Progenitor cell of endocrine pancreas (in vitro differentiated cells): ENCODE measurements around the gene CFAP74. TPM values are rescaled to one million over a fixed set of nuclear protein-coding genes. Genes with fewer than 3 reads are reported as not detected.

ENCODE experiments used
- DNase-seq: peaks from one replicate; pipeline ENCODE4 v3.0.0; 2021; ENCODE audit warnings: low spot score; ENCODE audit not compliant: unreplicated experiment
- H3K27ac Mint-ChIP-seq: 2 replicates; pipeline ENCODE4 v1.8.0; 2021; ENCODE audit warnings: mild to moderate bottlenecking, moderate library complexity, mixed read lengths
- H3K27me3 Mint-ChIP-seq: 2 replicates; pipeline ENCODE4 v1.8.0; 2021; ENCODE audit warnings: mixed read lengths
- H3K36me3 Mint-ChIP-seq: 2 replicates; pipeline ENCODE4 v1.8.0; 2022; ENCODE audit warnings: mixed read lengths; ENCODE audit not compliant: insufficient read depth
- H3K4me1 Mint-ChIP-seq: 2 replicates; pipeline ENCODE4 v1.8.0; 2021; ENCODE audit warnings: low read depth, mixed read lengths
- H3K4me3 Mint-ChIP-seq: 2 replicates; pipeline ENCODE4 v1.8.0; 2021; ENCODE audit warnings: low read depth, mild to moderate bottlenecking, moderate library complexity, mixed read lengths
- H3K9me3 Mint-ChIP-seq: 2 replicates; pipeline ENCODE4 v1.8.0; 2021; ENCODE audit warnings: low read depth, mixed read lengths
- total RNA-seq: library from RNA; stranded (reverse); gene quantifications from 2 replicates; pipeline ENCODE4 v1.2.1, GENCODE V29; 2021
- TF ChIP-seq, protein P1 (sequence below): fragments of 200-600 bp; sonication (generic); IDR thresholded peaks from one replicate; pipeline ENCODE4 v1.5.0; 2021; ENCODE audit warnings: antibody characterized with exemption, mild to moderate bottlenecking; ENCODE audit not compliant: unreplicated experiment

CFAP74 gene
- total RNA-seq, 1 donor from 2014 or later, result 0.93 TPM

DNA sequence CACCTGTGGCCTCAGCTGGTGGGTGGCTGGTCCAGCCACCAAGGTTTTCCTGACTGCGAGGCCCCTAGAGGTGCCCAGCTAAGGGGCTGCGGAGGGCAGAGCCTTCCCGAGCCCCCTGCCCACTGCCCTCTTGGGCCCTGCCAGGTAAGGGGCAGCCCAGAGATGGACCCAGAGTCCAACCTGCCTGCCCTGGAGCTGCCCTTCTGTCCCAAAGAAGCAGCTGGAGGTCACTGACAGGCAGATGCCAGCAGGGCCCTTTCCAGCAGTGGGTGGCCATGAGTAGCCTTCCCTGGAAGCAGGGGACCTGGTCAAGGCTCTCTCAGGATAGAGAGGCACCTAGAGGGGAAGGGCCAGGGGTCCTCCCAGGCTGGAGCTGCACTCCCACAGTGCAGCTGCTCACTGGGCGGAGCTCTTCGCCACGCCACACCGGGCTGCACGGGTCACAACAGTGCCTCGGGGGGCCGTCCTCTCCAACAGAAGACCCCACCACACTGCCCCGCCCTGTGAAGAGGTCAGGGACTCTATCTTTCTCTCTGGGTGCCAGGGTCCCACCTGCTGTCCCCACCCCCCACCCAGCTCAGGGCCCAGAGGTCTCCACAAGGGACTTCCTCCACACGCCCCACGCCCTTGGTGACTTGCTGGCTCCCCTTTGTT, 101.8 kb downstream of the CFAP74 start:
- peaks cover 4% of the 10 kb centered on the region for H3K4me1 Mint-ChIP-seq
- no peaks in the 10 kb centered on the region for H3K36me3 Mint-ChIP-seq
- no peak overlapping the region for H3K4me3 Mint-ChIP-seq
- H3K27me3 Mint-ChIP-seq, result peaks cover 7% of the 10 kb centered on the region
- no peaks in the 10 kb centered on the region for H3K9me3 Mint-ChIP-seq
- no peak for DNase-seq
- H3K27ac Mint-ChIP-seq, result no peak overlapping the region
- TF ChIP-seq, protein P1, sequence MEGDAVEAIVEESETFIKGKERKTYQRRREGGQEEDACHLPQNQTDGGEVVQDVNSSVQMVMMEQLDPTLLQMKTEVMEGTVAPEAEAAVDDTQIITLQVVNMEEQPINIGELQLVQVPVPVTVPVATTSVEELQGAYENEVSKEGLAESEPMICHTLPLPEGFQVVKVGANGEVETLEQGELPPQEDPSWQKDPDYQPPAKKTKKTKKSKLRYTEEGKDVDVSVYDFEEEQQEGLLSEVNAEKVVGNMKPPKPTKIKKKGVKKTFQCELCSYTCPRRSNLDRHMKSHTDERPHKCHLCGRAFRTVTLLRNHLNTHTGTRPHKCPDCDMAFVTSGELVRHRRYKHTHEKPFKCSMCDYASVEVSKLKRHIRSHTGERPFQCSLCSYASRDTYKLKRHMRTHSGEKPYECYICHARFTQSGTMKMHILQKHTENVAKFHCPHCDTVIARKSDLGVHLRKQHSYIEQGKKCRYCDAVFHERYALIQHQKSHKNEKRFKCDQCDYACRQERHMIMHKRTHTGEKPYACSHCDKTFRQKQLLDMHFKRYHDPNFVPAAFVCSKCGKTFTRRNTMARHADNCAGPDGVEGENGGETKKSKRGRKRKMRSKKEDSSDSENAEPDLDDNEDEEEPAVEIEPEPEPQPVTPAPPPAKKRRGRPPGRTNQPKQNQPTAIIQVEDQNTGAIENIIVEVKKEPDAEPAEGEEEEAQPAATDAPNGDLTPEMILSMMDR, result no peak

DNA sequence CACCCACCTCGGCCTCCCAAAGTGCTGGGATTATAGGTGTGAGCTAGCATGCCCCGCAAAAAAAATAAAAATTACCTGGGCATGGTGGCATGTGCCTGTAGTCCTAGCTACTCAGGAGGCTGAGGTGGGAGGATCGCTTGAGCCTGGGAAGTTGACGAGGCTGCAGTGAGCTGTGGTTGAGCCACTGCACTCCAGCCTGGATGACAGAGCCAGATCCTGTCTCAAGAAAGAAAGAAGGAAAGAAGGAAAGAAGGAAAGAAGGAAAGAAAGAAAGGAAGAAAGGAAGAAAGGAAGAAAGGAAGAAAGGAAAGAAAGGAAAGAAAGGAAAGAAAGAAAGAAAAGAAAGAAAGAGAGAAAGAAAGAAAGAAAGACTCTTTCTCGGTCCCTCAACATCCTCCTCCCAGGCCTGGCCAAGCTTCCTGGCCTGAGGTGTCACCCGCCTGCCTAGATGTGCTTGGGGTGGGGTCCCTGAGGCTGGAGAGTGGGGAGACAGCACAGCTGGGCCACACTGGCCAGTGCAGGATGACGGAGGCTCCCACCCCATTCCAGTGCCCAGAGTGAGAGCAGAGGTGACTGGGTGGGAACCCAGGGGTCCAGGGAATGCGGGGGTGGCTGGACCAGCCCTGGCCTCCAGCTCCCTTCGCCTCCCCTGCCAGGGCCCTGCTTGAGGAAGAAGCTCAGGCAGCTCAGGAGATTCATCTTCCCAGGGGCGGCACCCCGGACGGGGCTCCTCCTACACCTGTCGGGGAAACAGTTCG, 102.5 kb downstream of the CFAP74 start:
- no peak for DNase-seq
- Mint-ChIP-seq H3K9me3 (no peaks in the 10 kb centered on the region), H3K4me3 (no peak overlapping the region), H3K27me3 (peaks cover 4% of the 10 kb centered on the region), H3K36me3 (no peaks in the 10 kb centered on the region), H3K27ac (no peak overlapping the region), H3K4me1 (peaks cover under 1% of the 10 kb centered on the region)
- TF ChIP-seq, protein P1, result no peak

DNA sequence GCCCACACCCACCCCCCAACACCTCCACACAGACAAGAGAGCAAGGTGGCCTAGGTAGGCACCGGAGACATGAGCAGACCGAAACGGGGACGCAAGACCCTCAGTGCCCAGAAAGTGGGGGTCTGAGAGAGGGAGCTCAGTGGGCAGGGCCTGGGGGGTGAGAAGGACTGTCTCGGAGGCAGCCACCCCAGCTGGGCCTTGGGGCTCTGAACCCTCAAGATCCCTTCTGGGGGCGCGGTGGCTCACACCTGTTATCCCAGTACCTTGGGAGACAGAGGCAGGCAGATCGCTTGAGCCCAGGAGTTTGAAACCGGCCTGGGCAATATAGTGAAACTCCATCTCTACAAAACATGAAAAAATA, 103.6 kb downstream of the CFAP74 start:
- H3K27me3 Mint-ChIP-seq, result peaks cover 11% of the 10 kb centered on the region
- H3K9me3 Mint-ChIP-seq, result no peaks in the 10 kb centered on the region
- H3K4me1 Mint-ChIP-seq, result peaks cover 1% of the 10 kb centered on the region
- H3K4me3 Mint-ChIP-seq, result no peak overlapping the region
- no peak for DNase-seq
- H3K27ac Mint-ChIP-seq, result no peak overlapping the region
- TF ChIP-seq, protein P1, result no peak
- H3K36me3 Mint-ChIP-seq, result no peaks in the 10 kb centered on the region

DNA sequence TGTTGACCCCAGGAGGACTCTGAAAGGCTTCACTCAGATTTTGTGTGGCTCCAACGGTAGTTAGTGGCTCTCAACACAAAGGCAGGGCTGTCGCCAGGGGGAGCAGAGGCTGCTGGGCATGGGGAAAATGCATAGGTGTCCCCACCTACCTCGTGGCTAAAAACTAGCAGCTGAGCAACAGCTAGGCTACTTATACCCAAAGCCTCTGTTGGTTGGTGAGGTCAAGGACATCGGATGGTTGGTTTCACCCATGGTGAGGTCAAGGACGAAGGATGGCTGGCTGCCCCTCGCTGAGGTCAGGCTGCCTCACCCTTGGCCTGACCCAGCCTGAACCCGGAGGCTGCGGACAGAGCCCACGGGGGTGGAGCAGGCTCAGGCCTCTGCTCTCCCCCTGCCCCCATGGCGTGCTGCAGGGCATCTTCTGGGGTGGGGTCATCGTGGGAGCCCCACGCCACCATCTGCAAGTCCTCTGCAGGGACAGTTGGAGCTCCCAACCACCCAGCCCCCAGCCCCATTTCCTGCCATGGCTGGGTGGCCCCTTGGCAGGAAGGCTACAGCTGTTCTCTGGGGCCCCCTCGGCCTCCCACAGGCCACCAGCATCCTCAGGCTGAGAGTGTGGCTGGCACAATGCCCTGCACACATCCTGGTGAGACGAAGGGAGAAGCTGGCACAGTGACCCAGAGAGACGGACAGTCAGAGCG, 104.2 kb downstream of the CFAP74 start:
- no peak for DNase-seq
- no peaks in the 10 kb centered on the region for H3K36me3 Mint-ChIP-seq
- peaks cover 15% of the 10 kb centered on the region for H3K27me3 Mint-ChIP-seq
- H3K9me3 Mint-ChIP-seq, result no peaks in the 10 kb centered on the region
- no peak overlapping the region for H3K4me3 Mint-ChIP-seq
- H3K27ac Mint-ChIP-seq, result no peak overlapping the region
- H3K4me1 Mint-ChIP-seq, result peaks cover 7% of the 10 kb centered on the region
- TF ChIP-seq, protein P1, result peak; percentile 40

DNA sequence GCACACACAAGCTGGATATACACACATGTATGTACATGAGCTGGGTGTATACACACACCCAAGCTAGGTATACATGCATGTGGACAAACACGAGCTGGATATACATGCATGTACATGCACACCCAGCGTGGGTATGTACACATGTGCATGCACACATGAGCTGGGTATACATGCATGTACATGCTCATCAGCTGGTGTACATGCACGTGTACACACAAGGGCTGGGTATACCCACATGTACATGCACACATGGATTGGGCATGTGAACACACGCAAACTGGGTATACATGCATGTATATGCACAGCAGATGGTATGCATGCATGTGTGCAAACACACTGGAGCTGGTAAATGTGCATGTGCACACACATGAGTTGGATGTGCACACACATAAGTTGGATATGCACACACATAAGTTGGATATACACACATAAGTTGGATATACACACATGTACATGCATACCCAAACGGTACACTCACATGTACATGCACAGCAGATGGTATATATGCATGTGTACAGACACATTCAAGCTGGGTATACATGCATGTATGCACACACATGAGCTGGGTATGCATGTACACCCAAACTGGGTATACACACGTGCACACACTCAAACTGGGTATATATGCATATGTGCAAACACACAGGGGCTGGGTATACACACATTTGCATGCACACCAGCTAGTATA, 105.2 kb downstream of the CFAP74 start:
- TF ChIP-seq, protein P1, result no peak
- H3K36me3 Mint-ChIP-seq, result no peaks in the 10 kb centered on the region
- H3K4me3 Mint-ChIP-seq, result no peak overlapping the region
- peaks cover 7% of the 10 kb centered on the region for H3K4me1 Mint-ChIP-seq
- H3K9me3 Mint-ChIP-seq, result no peaks in the 10 kb centered on the region
- no peak for DNase-seq
- peaks cover 15% of the 10 kb centered on the region for H3K27me3 Mint-ChIP-seq
- no peak overlapping the region for H3K27ac Mint-ChIP-seq
